ENCODE results near the gene PRKN.

The PRKN gene

DNA sequence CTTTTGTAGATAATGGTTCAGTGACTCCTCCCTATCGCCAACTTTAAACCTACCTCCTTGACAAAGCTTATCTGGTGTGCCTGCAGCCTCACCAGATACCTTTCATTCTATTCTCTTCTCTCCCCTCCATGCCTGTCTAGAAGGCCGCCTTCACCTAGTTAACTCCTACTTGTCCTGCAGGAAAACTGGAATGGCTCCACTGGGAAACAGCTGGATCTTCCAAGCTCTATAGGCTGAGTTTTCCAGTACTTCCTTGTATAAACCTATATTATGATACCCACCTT is 6.2 kb downstream of the PRKN start:
- no peaks in the 10 kb centered on the region for H4K20me1 ChIP-seq (ENCODE audit: insufficient read depth)
- no peaks in the 10 kb centered on the region for H3K79me2 ChIP-seq (ENCODE audit: insufficient read depth, low read depth)
- no peak overlapping the region for H3K4me3 ChIP-seq (IDR thresholded peaks at IDR 0.05; ENCODE audit: insufficient read depth, low read depth, low read length)
- H3K27me3 ChIP-seq (ENCODE audit: insufficient read depth, low read depth) = no peaks in the 10 kb centered on the region
- no peaks in the 10 kb centered on the region for H3K36me3 ChIP-seq (ENCODE audit: insufficient read depth)
- no peak overlapping the region for H2AFZ ChIP-seq (ENCODE audit: low read depth)
- H3K4me1 ChIP-seq (ENCODE audit: low read depth, poor library complexity, severe bottlenecking) = peaks cover 2% of the 10 kb centered on the region
- H3K9ac ChIP-seq = no peak overlapping the region
- H3K4me2 ChIP-seq = no peak overlapping the region
- TF ChIP-seq, protein P1, sequence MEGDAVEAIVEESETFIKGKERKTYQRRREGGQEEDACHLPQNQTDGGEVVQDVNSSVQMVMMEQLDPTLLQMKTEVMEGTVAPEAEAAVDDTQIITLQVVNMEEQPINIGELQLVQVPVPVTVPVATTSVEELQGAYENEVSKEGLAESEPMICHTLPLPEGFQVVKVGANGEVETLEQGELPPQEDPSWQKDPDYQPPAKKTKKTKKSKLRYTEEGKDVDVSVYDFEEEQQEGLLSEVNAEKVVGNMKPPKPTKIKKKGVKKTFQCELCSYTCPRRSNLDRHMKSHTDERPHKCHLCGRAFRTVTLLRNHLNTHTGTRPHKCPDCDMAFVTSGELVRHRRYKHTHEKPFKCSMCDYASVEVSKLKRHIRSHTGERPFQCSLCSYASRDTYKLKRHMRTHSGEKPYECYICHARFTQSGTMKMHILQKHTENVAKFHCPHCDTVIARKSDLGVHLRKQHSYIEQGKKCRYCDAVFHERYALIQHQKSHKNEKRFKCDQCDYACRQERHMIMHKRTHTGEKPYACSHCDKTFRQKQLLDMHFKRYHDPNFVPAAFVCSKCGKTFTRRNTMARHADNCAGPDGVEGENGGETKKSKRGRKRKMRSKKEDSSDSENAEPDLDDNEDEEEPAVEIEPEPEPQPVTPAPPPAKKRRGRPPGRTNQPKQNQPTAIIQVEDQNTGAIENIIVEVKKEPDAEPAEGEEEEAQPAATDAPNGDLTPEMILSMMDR (conservative IDR thresholded peaks at IDR 0.05; ENCODE audit: low read depth, low read length) = no peak
- H3K27ac ChIP-seq = no peak overlapping the region

DNA sequence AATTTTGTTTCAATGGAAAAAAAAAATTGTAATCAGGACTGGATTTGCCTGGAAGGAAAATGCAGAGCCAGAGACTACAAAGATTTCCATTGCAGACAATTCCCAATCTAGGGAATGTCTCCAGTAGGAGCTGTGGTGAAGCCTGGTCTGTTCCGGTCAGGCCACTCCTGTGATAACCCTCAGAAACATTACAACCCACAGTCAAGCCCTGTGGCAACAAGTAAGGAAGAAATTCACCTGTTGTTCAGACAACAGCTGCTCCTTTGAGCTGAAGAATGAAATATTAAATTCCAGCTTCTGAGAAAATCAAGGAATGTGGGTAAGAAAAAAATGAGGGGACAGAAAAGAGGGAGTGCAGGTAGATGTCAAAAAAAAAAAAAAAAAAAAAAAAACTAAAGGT is 8.0 kb downstream of the PRKN start:
- Histone ChIP-seq H3K9ac (no peak overlapping the region), H3K79me2 (ENCODE audit: insufficient read depth, low read depth) (no peaks in the 10 kb centered on the region), H3K4me3 (IDR thresholded peaks at IDR 0.05; ENCODE audit: insufficient read depth, low read depth, low read length) (no peak overlapping the region), H4K20me1 (ENCODE audit: insufficient read depth) (no peaks in the 10 kb centered on the region), H3K27me3 (ENCODE audit: insufficient read depth, low read depth) (no peaks in the 10 kb centered on the region), H3K36me3 (ENCODE audit: insufficient read depth) (no peaks in the 10 kb centered on the region), H3K4me1 (ENCODE audit: low read depth, poor library complexity, severe bottlenecking) (no peaks in the 10 kb centered on the region), H3K27ac (no peak overlapping the region), H2AFZ (ENCODE audit: low read depth) (no peak overlapping the region), H3K4me2 (no peak overlapping the region)
- TF ChIP-seq, protein P1 (conservative IDR thresholded peaks at IDR 0.05; ENCODE audit: low read depth, low read length) = no peak

DNA sequence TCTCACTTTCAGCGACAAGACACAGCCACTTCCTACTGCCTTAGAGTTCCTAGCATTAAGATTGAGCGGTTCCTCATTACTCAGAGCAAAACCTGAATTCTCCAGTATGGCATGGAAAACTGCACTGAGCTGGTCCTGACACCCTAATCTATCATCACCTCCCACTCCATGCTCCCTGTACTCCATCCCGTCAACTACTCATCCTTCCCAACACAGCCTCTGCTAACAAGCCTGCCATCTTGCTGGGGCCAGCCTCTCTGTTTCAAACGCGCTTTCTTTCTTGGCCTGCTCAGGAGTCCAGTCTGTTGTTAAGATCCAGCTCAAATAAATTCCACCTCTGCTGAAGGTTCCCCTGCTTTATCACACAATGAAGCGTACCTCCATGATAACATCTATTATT is 12.0 kb downstream of the PRKN start:
- Histone ChIP-seq H3K4me1 (ENCODE audit: low read depth, poor library complexity, severe bottlenecking) (no peaks in the 10 kb centered on the region), H3K27ac (no peak overlapping the region), H3K4me2 (no peak overlapping the region), H3K27me3 (ENCODE audit: insufficient read depth, low read depth) (no peaks in the 10 kb centered on the region), H3K36me3 (ENCODE audit: insufficient read depth) (no peaks in the 10 kb centered on the region), H2AFZ (ENCODE audit: low read depth) (no peak overlapping the region), H3K9ac (no peak overlapping the region), H3K79me2 (ENCODE audit: insufficient read depth, low read depth) (no peaks in the 10 kb centered on the region), H3K4me3 (IDR thresholded peaks at IDR 0.05; ENCODE audit: insufficient read depth, low read depth, low read length) (no peak overlapping the region), H4K20me1 (ENCODE audit: insufficient read depth) (no peaks in the 10 kb centered on the region)
- TF ChIP-seq, protein P1 (conservative IDR thresholded peaks at IDR 0.05; ENCODE audit: low read depth, low read length) = no peak

DNA sequence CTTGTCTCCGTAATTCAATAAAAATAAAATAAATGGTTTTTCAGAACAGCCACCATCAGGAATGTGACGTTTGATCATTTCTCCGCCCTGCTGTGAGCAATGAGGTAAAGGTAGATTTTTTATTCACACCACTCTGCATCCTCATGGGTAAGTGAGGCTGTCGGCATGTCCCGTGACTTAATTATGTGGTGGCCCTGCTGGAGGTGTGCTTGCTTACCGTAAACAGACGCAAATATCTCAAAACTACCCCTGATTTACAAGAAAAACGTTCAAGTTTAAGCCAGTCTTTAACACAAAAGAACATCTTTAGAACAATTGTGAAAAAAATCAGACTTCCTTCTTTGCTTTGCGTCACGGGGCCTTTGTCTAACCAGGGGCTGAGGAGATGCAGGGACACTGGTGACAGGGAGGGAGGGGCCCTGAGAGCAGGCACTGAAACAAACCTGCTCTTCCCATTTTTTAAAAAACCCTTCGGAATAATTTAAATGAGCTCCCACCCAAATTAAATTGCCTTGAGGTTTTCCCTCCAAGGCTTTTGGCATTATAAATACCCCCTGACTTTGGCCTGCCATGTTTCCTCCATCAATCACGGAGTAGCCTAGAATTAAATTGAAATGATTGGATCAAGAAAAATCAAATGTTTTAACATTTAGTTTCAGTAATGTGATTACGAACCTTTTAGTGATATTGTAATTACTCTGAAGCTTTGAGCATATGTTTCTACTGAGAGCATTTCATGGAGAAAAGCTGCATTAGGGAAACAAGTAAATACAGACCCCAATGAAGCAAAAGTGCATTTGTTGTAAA is 13.4 kb downstream of the PRKN start:
- H3K4me1 ChIP-seq (ENCODE audit: low read depth, poor library complexity, severe bottlenecking) = no peaks in the 10 kb centered on the region
- H3K27ac ChIP-seq = no peak overlapping the region
- no peaks in the 10 kb centered on the region for H3K36me3 ChIP-seq (ENCODE audit: insufficient read depth)
- TF ChIP-seq, protein P1 (conservative IDR thresholded peaks at IDR 0.05; ENCODE audit: low read depth, low read length) = no peak
- no peak overlapping the region for H2AFZ ChIP-seq (ENCODE audit: low read depth)
- no peaks in the 10 kb centered on the region for H3K79me2 ChIP-seq (ENCODE audit: insufficient read depth, low read depth)
- no peak overlapping the region for H3K4me2 ChIP-seq
- H3K4me3 ChIP-seq (IDR thresholded peaks at IDR 0.05; ENCODE audit: insufficient read depth, low read depth, low read length) = no peak overlapping the region
- H4K20me1 ChIP-seq (ENCODE audit: insufficient read depth) = no peaks in the 10 kb centered on the region
- no peak overlapping the region for H3K9ac ChIP-seq
- H3K27me3 ChIP-seq (ENCODE audit: insufficient read depth, low read depth) = no peaks in the 10 kb centered on the region
